BLaER1 treated with 17β-estradiol and CSF1 and Interleukin-3, amounts not matched to agents 10 nM and 100 nM (cell line): ENCODE data around the gene GDPD4.

Experiments used
- H3K27ac ChIP-seq, 11 experiments: shearing (Covaris generic); formaldehyde crosslinking; 2 replicates each; pipeline ENCODE4 v1.8.1; 2022
- H3K27me3 ChIP-seq, 11 experiments: shearing (Covaris generic); formaldehyde crosslinking; 2 replicates each; pipeline ENCODE4 v1.8.1; 2022
- H3K36me3 ChIP-seq, 11 experiments: shearing (Covaris generic); formaldehyde crosslinking; 2 replicates each; pipeline ENCODE4 v1.8.1; 2022
- H3K4me1 ChIP-seq, 10 experiments: shearing (Covaris generic); formaldehyde crosslinking; 2 replicates each; pipeline ENCODE4 v1.8.1; 2022
- H3K4me2 ChIP-seq, 11 experiments: shearing (Covaris generic); formaldehyde crosslinking; 2 replicates each; pipeline ENCODE4 v1.8.1; 2022
- H3K4me3 ChIP-seq, 10 experiments: shearing (Covaris generic); formaldehyde crosslinking; 2 replicates each; pipeline ENCODE4 v1.8.1; 2022
- H3K9ac ChIP-seq, 11 experiments: shearing (Covaris generic); formaldehyde crosslinking; 2 replicates each; pipeline ENCODE4 v1.8.1; 2022
- H3K9me3 ChIP-seq, 11 experiments: shearing (Covaris generic); formaldehyde crosslinking; replicated peaks in 1 of 11; 2 replicates each; pipeline ENCODE4 v1.8.1; 2022
- H4K20me1 ChIP-seq, 11 experiments: shearing (Covaris generic); formaldehyde crosslinking; 2 replicates each; pipeline ENCODE4 v1.8.1; 2022
- Cebpa-rat ChIP-seq, 11 experiments: shearing (Covaris generic); IDR thresholded peaks; 2 replicates each; pipeline ENCODE4 v1.8.1; 2022

Gene GDPD4

GRCh38 chr11:77322506-77322905, 21.0 kb upstream of the GDPD4 start:
- Histone ChIP-seq H3K27me3 (no peaks in the 10 kb centered on the region), H4K20me1 (no peaks in the 10 kb centered on the region), H3K9me3 (no peaks in the 10 kb centered on the region), H3K27ac (no peak overlapping the region), H3K9ac (no peak overlapping the region), H3K4me3 (no peak overlapping the region), H3K4me1 (no peaks in the 10 kb centered on the region), H3K4me2 (no peak overlapping the region), H3K36me3 (peaks cover 52 to 65% (median 60%) of the 10 kb centered on the region in 11 experiments)
- no peak for TF ChIP-seq Cebpa-rat (IDR thresholded peaks at IDR 0.05)

- no peak for TF ChIP-seq Cebpa-rat (IDR thresholded peaks at IDR 0.05)
- Histone ChIP-seq H3K4me2 (no peak overlapping the region), H3K36me3 (peaks cover 38 to 50% (median 46%) of the 10 kb centered on the region in 11 experiments), H3K4me1 (no peaks in the 10 kb centered on the region), H3K4me3 (no peak overlapping the region), H3K27me3 (no peaks in the 10 kb centered on the region), H3K9ac (no peak overlapping the region), H4K20me1 (no peaks in the 10 kb centered on the region), H3K27ac (no peak overlapping the region), H3K9me3 (no peaks in the 10 kb centered on the region)
Observed at GRCh38 chr11:77320351-77320750, 18.9 kb upstream of the GDPD4 start.

- H3K9me3 ChIP-seq: no peaks in the 10 kb centered on the region
- no peak for TF ChIP-seq Cebpa-rat (IDR thresholded peaks at IDR 0.05)
- H3K4me3 ChIP-seq: no peak overlapping the region
- peaks cover 27 to 33% (median 30%) of the 10 kb centered on the region in 11 experiments for H3K36me3 ChIP-seq
- no peaks in the 10 kb centered on the region for H4K20me1 ChIP-seq
- no peaks in the 10 kb centered on the region for H3K4me1 ChIP-seq
- H3K27me3 ChIP-seq: no peaks in the 10 kb centered on the region
- no peak overlapping the region for H3K27ac ChIP-seq
- H3K9ac ChIP-seq: no peak overlapping the region
- no peak overlapping the region for H3K4me2 ChIP-seq
Observed at GRCh38 chr11:77318600-77318999, 17.1 kb upstream of the GDPD4 start.

GRCh38 chr11:77316733-77317342, 15.4 kb upstream of the GDPD4 start:
- Histone ChIP-seq H3K27ac (no peak overlapping the region), H3K4me2 (no peak overlapping the region), H3K4me3 (no peak overlapping the region), H3K4me1 (no peaks in the 10 kb centered on the region), H3K36me3 (peaks cover 9 to 16% (median 12%) of the 10 kb centered on the region in 11 experiments), H3K9ac (no peak overlapping the region), H4K20me1 (no peaks in the 10 kb centered on the region), H3K9me3 (no peaks in the 10 kb centered on the region), H3K27me3 (no peaks in the 10 kb centered on the region)
- TF ChIP-seq Cebpa-rat (IDR thresholded peaks at IDR 0.05): no peak

- TF ChIP-seq Cebpa-rat (IDR thresholded peaks at IDR 0.05): no peak
- H3K27me3 ChIP-seq: no peaks in the 10 kb centered on the region
- no peaks in the 10 kb centered on the region for H3K36me3 ChIP-seq
- no peak overlapping the region for H3K9ac ChIP-seq
- H3K9me3 ChIP-seq: no peaks in the 10 kb centered on the region
- H4K20me1 ChIP-seq: no peaks in the 10 kb centered on the region
- no peak overlapping the region for H3K4me2 ChIP-seq
- H3K4me3 ChIP-seq: no peak overlapping the region
- no peaks in the 10 kb centered on the region for H3K4me1 ChIP-seq
- no peak overlapping the region for H3K27ac ChIP-seq
Observed at GRCh38 chr11:77312107-77312506, 10.6 kb upstream of the GDPD4 start.

GRCh38 chr11:77311701-77312100, 10.2 kb upstream of the GDPD4 start:
- Histone ChIP-seq H3K27ac (no peak overlapping the region), H3K9me3 (no peaks in the 10 kb centered on the region), H3K4me1 (no peaks in the 10 kb centered on the region), H4K20me1 (no peaks in the 10 kb centered on the region), H3K27me3 (no peaks in the 10 kb centered on the region), H3K4me2 (no peak overlapping the region), H3K36me3 (no peaks in the 10 kb centered on the region), H3K9ac (no peak overlapping the region), H3K4me3 (no peak overlapping the region)
- no peak for TF ChIP-seq Cebpa-rat (IDR thresholded peaks at IDR 0.05)

- H3K9me3 ChIP-seq: no peaks in the 10 kb centered on the region
- TF ChIP-seq Cebpa-rat (IDR thresholded peaks at IDR 0.05): no peak
- no peaks in the 10 kb centered on the region for H3K36me3 ChIP-seq
- no peaks in the 10 kb centered on the region for H3K27me3 ChIP-seq
- H4K20me1 ChIP-seq: no peaks in the 10 kb centered on the region
- no peaks in the 10 kb centered on the region for H3K4me1 ChIP-seq
- H3K27ac ChIP-seq: no peak overlapping the region
- H3K9ac ChIP-seq: no peak overlapping the region
- H3K4me2 ChIP-seq: no peak overlapping the region
- H3K4me3 ChIP-seq: no peak overlapping the region
Observed at GRCh38 chr11:77310721-77311120, 9.2 kb upstream of the GDPD4 start.

- Histone ChIP-seq H3K27me3 (no peaks in the 10 kb centered on the region), H3K9me3 (no peaks in the 10 kb centered on the region), H3K36me3 (no peaks in the 10 kb centered on the region), H4K20me1 (no peaks in the 10 kb centered on the region), H3K9ac (no peak overlapping the region), H3K4me3 (no peak overlapping the region), H3K27ac (no peak overlapping the region), H3K4me1 (no peaks in the 10 kb centered on the region), H3K4me2 (no peak overlapping the region)
- TF ChIP-seq Cebpa-rat (IDR thresholded peaks at IDR 0.05): no peak
Observed at GRCh38 chr11:77309401-77310085, 8.1 kb upstream of the GDPD4 start.

GRCh38 chr11:77308838-77309237, 7.4 kb upstream of the GDPD4 start:
- Histone ChIP-seq H3K27me3 (no peaks in the 10 kb centered on the region), H3K4me1 (no peaks in the 10 kb centered on the region), H3K27ac (no peak overlapping the region), H3K4me2 (no peak overlapping the region), H3K36me3 (no peaks in the 10 kb centered on the region), H3K9me3 (no peaks in the 10 kb centered on the region), H4K20me1 (no peaks in the 10 kb centered on the region), H3K4me3 (no peak overlapping the region), H3K9ac (no peak overlapping the region)
- no peak for TF ChIP-seq Cebpa-rat (IDR thresholded peaks at IDR 0.05)

GRCh38 chr11:77303328-77303727, 1.8 kb upstream of the GDPD4 start:
- H4K20me1 ChIP-seq: no peaks in the 10 kb centered on the region
- no peaks in the 10 kb centered on the region for H3K36me3 ChIP-seq
- no peak overlapping the region for H3K4me3 ChIP-seq
- no peak overlapping the region for H3K4me2 ChIP-seq
- no peak for TF ChIP-seq Cebpa-rat (IDR thresholded peaks at IDR 0.05)
- H3K9ac ChIP-seq: no peak overlapping the region
- H3K27me3 ChIP-seq: no peaks in the 10 kb centered on the region
- no peak overlapping the region for H3K27ac ChIP-seq
- H3K9me3 ChIP-seq: peaks cover 0 to 7% (median 0%) of the 10 kb centered on the region in 11 experiments; a peak in 2 of 22 replicates
- no peaks in the 10 kb centered on the region for H3K4me1 ChIP-seq
